ENCODE measurements around the gene EMP1.

Gene EMP1

GRCh38 chr12:13222076-13222475 is 25.6 kb downstream of the EMP1 start:
- DNase-seq (ENCODE audit: low read depth in 2 of 2): no peak

- DNase-seq (ENCODE audit: low read depth in 2 of 2): no peak
Measured at GRCh38 chr12:13223179-13223804, 26.8 kb downstream of the EMP1 start.

- no peak for DNase-seq (ENCODE audit: low read depth in 2 of 2)
Measured at GRCh38 chr12:13223941-13224340, 27.4 kb downstream of the EMP1 start.

- no peak for DNase-seq (ENCODE audit: low read depth in 2 of 2)
Measured at GRCh38 chr12:13227191-13227590, 30.7 kb downstream of the EMP1 start.

GRCh38 chr12:13228579-13228978 is 32.1 kb downstream of the EMP1 start:
- no peak for DNase-seq (ENCODE audit: low read depth in 2 of 2)

GRCh38 chr12:13229504-13229903 is 33.0 kb downstream of the EMP1 start:
- no peak for DNase-seq (ENCODE audit: low read depth in 2 of 2)

- DNase-seq (ENCODE audit: low read depth in 2 of 2): no peak
Measured at GRCh38 chr12:13230500-13230899, 34.0 kb downstream of the EMP1 start.

- no peak for DNase-seq (ENCODE audit: low read depth in 2 of 2)
Measured at GRCh38 chr12:13233830-13234641, 37.5 kb downstream of the EMP1 start.

- DNase-seq (ENCODE audit: low read depth in 2 of 2): no peak
Measured at GRCh38 chr12:13238204-13238603, 41.7 kb downstream of the EMP1 start.

GRCh38 chr12:13241833-13242488 is 45.4 kb downstream of the EMP1 start:
- DNase-seq (ENCODE audit: low read depth in 2 of 2): no peak

- no peak for DNase-seq (ENCODE audit: low read depth in 2 of 2)
Measured at GRCh38 chr12:13242936-13243335, 46.4 kb downstream of the EMP1 start.

- no peak for DNase-seq (ENCODE audit: low read depth in 2 of 2)
Measured at GRCh38 chr12:13243516-13244070, 47.1 kb downstream of the EMP1 start.

GRCh38 chr12:13247596-13247995 is 51.1 kb downstream of the EMP1 start:
- no peak for DNase-seq (ENCODE audit: low read depth in 2 of 2)

GRCh38 chr12:13248964-13249363 is 52.4 kb downstream of the EMP1 start:
- DNase-seq (ENCODE audit: low read depth in 2 of 2): no peak

GRCh38 chr12:13250416-13250815 is 53.9 kb downstream of the EMP1 start:
- DNase-seq (ENCODE audit: low read depth in 2 of 2): no peak

- DNase-seq (ENCODE audit: low read depth in 2 of 2): no peak
Measured at GRCh38 chr12:13251521-13251920, 55.0 kb downstream of the EMP1 start.

- no peak for DNase-seq (ENCODE audit: low read depth in 2 of 2)
Measured at GRCh38 chr12:13252024-13252423, 55.5 kb downstream of the EMP1 start.

GRCh38 chr12:13252616-13253015 is 56.1 kb downstream of the EMP1 start:
- no peak for DNase-seq (ENCODE audit: low read depth in 2 of 2)

GRCh38 chr12:13253966-13254760 is 57.6 kb downstream of the EMP1 start:
- DNase-seq (ENCODE audit: low read depth in 2 of 2): no peak

GRCh38 chr12:13255792-13256691 is 59.5 kb downstream of the EMP1 start:
- DNase-seq (ENCODE audit: low read depth in 2 of 2): peak; percentile 50 to 52

- no peak for DNase-seq (ENCODE audit: low read depth in 2 of 2)
Measured at GRCh38 chr12:13256692-13257045, 60.1 kb downstream of the EMP1 start.
